NT2/D1 (cell line): ENCODE data around the gene COPZ1.
A peak's percentile ranks its signal among the peaks of the same experiment; 100 is the strongest.
"Not testable (repeated sequence)": the region's sequence is repeated elsewhere in the genome, so short reads cannot be mapped to it uniquely, and the experiment has no call there.

Experiments used
- DNase-seq: peaks from one replicate; pipeline ENCODE4 v3.0.0-alpha.2; 2011; ENCODE audit warnings: low read depth, low spot score
- H3K27me3 ChIP-seq: 2 replicates; pipeline ENCODE4 v1.6.0; 2011; ENCODE audit warnings: mild to moderate bottlenecking; ENCODE audit not compliant: insufficient read length, insufficient read depth
- H3K36me3 ChIP-seq: 2 replicates; pipeline ENCODE4 v1.6.1; 2011; ENCODE audit warnings: mild to moderate bottlenecking, low read length, mixed read lengths; ENCODE audit not compliant: insufficient read depth, insufficient read length
- H3K4me1 ChIP-seq: 2 replicates; pipeline ENCODE4 v1.5.1; 2011; ENCODE audit not compliant: insufficient read depth, insufficient read length
- H3K4me3 ChIP-seq: 2 replicates; pipeline ENCODE4 v1.5.1; 2011; ENCODE audit warnings: low read depth; ENCODE audit not compliant: insufficient read length
- H3K9ac ChIP-seq: 2 replicates; pipeline ENCODE4 v1.6.0; 2011; ENCODE audit warnings: low read depth; ENCODE audit not compliant: insufficient read length
- H3K9me3 ChIP-seq: 2 replicates; pipeline ENCODE4 v1.5.1; 2011; ENCODE audit warnings: mild to moderate bottlenecking, low read length; ENCODE audit not compliant: insufficient read depth
- SUZ12 ChIP-seq: IDR thresholded peaks from 2 replicates; pipeline ENCODE4 v1.6.1; 2011; ENCODE audit not compliant: insufficient read length, insufficient read depth; ENCODE audit errors: extremely low read depth
- YY1 ChIP-seq: IDR thresholded peaks from 2 replicates; pipeline ENCODE4 v1.6.1; 2011; ENCODE audit not compliant: insufficient read length, insufficient read depth
- ZNF274 ChIP-seq: IDR thresholded peaks from 2 replicates; pipeline ENCODE4 v1.6.1; 2011; ENCODE audit warnings: mild to moderate bottlenecking, low read depth, low read length

The COPZ1 gene

GRCh38 chr12:54306925-54307741 is 17.8 kb upstream of the COPZ1 start:
- TF ChIP-seq YY1 (no peak), SUZ12 (no peak), ZNF274 (no peak)
- H3K4me1 ChIP-seq: no peaks in the 10 kb centered on the region
- no peak overlapping the region for H3K4me3 ChIP-seq
- H3K9ac ChIP-seq: no peak overlapping the region
- no peaks in the 10 kb centered on the region for H3K9me3 ChIP-seq
- DNase-seq: no peak
- no peaks in the 10 kb centered on the region for H3K36me3 ChIP-seq
- H3K27me3 ChIP-seq: no peaks in the 10 kb centered on the region

DNA sequence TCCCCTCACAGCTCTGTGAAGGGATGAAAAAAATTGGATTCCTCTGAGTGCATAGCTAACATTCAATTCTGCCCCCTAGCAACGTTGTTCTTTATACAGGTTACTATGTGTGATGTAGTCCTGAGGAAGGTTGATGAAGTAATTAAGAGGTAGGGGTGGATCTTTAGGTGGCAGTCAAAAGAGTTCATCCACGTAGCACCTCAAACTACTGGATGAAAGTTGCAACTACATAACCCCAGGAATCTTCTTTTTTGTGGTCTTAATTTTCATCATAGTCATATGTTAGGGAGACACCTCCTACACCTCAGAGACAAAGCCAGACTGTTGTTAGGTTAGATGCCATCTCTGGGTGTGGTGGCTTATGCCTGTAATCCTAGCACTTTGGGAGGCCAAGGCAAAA is 13.9 kb upstream of the COPZ1 start:
- no peak overlapping the region for H3K4me3 ChIP-seq
- TF ChIP-seq YY1 (no peak), ZNF274 (no peak), SUZ12 (no peak)
- H3K4me1 ChIP-seq: no peaks in the 10 kb centered on the region
- DNase-seq: no peak
- no peaks in the 10 kb centered on the region for H3K9me3 ChIP-seq
- no peak overlapping the region for H3K9ac ChIP-seq
- no peaks in the 10 kb centered on the region for H3K27me3 ChIP-seq
- no peaks in the 10 kb centered on the region for H3K36me3 ChIP-seq

GRCh38 chr12:54312309-54312708 is 12.6 kb upstream of the COPZ1 start:
- H3K4me1 ChIP-seq, H3K4me3 ChIP-seq, DNase-seq, H3K9me3 ChIP-seq, H3K9ac ChIP-seq, H3K36me3 ChIP-seq, H3K27me3 ChIP-seq: not testable (repeated sequence)

GRCh38 chr12:54321363-54321762 is 3.6 kb upstream of the COPZ1 start:
- no peaks in the 10 kb centered on the region for H3K27me3 ChIP-seq
- no peak overlapping the region for H3K9ac ChIP-seq
- no peaks in the 10 kb centered on the region for H3K9me3 ChIP-seq
- no peaks in the 10 kb centered on the region for H3K36me3 ChIP-seq
- TF ChIP-seq YY1: no peak
- no peak for TF ChIP-seq SUZ12
- no peak for TF ChIP-seq ZNF274
- DNase-seq: no peak
- no peak overlapping the region for H3K4me3 ChIP-seq
- H3K4me1 ChIP-seq: peaks cover 4% of the 10 kb centered on the region

GRCh38 chr12:54325442-54326109 is 645 bp downstream of the COPZ1 start:
- Histone ChIP-seq H3K9ac (peak overlapping the region; percentile 96), H3K4me3 (peak overlapping the region; percentile 94)
- H3K4me1 ChIP-seq, H3K27me3 ChIP-seq, H3K36me3 ChIP-seq, H3K9me3 ChIP-seq, DNase-seq: not testable (repeated sequence)

GRCh38 chr12:54328595-54329337 is 3.8 kb downstream of the COPZ1 start:
- Histone ChIP-seq H3K36me3 (peaks cover 26% of the 10 kb centered on the region), H3K4me3 (no peak overlapping the region), H3K9ac (no peak overlapping the region), H3K27me3 (no peaks in the 10 kb centered on the region), H3K9me3 (no peaks in the 10 kb centered on the region), H3K4me1 (peaks cover 4% of the 10 kb centered on the region)
- no peak for DNase-seq
- no peak for TF ChIP-seq YY1
- TF ChIP-seq ZNF274: no peak
- no peak for TF ChIP-seq SUZ12

- H3K9me3 ChIP-seq: no peaks in the 10 kb centered on the region
- H3K9ac ChIP-seq: no peak overlapping the region
- TF ChIP-seq SUZ12 (no peak), ZNF274 (no peak)
- no peak for DNase-seq
- H3K27me3 ChIP-seq: no peaks in the 10 kb centered on the region
- H3K4me3 ChIP-seq: no peak overlapping the region
- no peaks in the 10 kb centered on the region for H3K4me1 ChIP-seq
- peaks cover 26% of the 10 kb centered on the region for H3K36me3 ChIP-seq
These were observed 4.8 kb downstream of the COPZ1 start for GRCh38 chr12:54329759-54330158.
